PC-9 (cell line): ENCODE data around the gene OR4K5. TPM values are rescaled to one million over a fixed set of nuclear protein-coding genes. Genes with fewer than 3 reads are reported as not detected.

Experiments
- BruUV-seq: library from RNA; stranded (reverse); fragments of 400-500 nt; replicated peaks from 2 replicates; lab custom pipeline; 2021; lab: Mats Ljungman, UMichigan
- CTCF ChIA-PET: fragments of 300-600 bp; sonication (Branson Sonifier 250); formaldehyde crosslinking; loops from one replicate; lab custom pipeline; 2022; ENCODE audit warnings: antibody characterized with exemption; lab: Charles Lee
- POLR2A ChIA-PET: fragments of 300-600 bp; sonication (Branson Sonifier 250); formaldehyde crosslinking; loops from one replicate; lab custom pipeline; 2022; ENCODE audit warnings: antibody characterized with exemption; ENCODE audit not compliant: unreplicated experiment; lab: Charles Lee
- DNase-seq, 2 experiments: peaks; one replicate each; pipeline versions ENCODE4 v3.0.0 to v3.0.0-alpha.2; 2015 to 2022; ENCODE audit warnings: mixed read lengths in 1 of 2
- H2AFZ ChIP-seq: fragments of 200-600 bp; sonication (generic); 2 replicates; pipeline ENCODE4 v1.8.1; 2017; ENCODE audit warnings: antibody characterized with exemption
- H3F3A ChIP-seq: fragments of 200-600 bp; sonication (generic); 2 replicates; pipeline ENCODE4 v1.8.1; 2017; ENCODE audit warnings: antibody characterized with exemption, mild to moderate bottlenecking, low read depth; ENCODE audit not compliant: insufficient read depth
- H3K27ac ChIP-seq: fragments of 200-600 bp; sonication (generic); 2 replicates; pipeline ENCODE4 v1.6.1; 2016; ENCODE audit warnings: mixed run types
- H3K27me3 ChIP-seq: fragments of 200-600 bp; sonication (generic); 2 replicates; pipeline ENCODE4 v1.6.1; 2016; ENCODE audit warnings: low read depth, mixed run types; ENCODE audit not compliant: insufficient read depth
- H3K36me3 ChIP-seq: fragments of 200-600 bp; sonication (generic); 2 replicates; pipeline ENCODE4 v1.6.1; 2016; ENCODE audit warnings: low read depth, mixed run types
- H3K4me1 ChIP-seq: fragments of 200-600 bp; sonication (generic); replicated peaks from 2 replicates; pipeline ENCODE4 v1.6.1; 2016; ENCODE audit warnings: mixed run types; ENCODE audit not compliant: insufficient read depth
- H3K4me2 ChIP-seq: fragments of 200-600 bp; sonication (generic); 2 replicates; pipeline ENCODE4 v1.6.1; 2017; ENCODE audit warnings: mixed run types
- H3K4me3 ChIP-seq: fragments of 200-600 bp; sonication (generic); 2 replicates; pipeline ENCODE4 v1.6.1; 2016; ENCODE audit warnings: mixed run types
- H3K79me2 ChIP-seq: fragments of 200-600 bp; sonication (generic); 2 replicates; pipeline ENCODE4 v1.6.1; 2017; ENCODE audit warnings: low read depth, mixed run types
- H3K9me2 ChIP-seq: fragments of 200-600 bp; sonication (generic); 2 replicates; pipeline ENCODE4 v1.8.1; 2017; ENCODE audit warnings: mild to moderate bottlenecking; ENCODE audit not compliant: insufficient read depth
- H3K9me3 ChIP-seq: fragments of 200-600 bp; sonication (generic); 2 replicates; pipeline ENCODE4 v1.8.1; 2016; ENCODE audit warnings: low read depth; ENCODE audit not compliant: insufficient read depth
- H4K20me1 ChIP-seq: fragments of 200-600 bp; sonication (generic); 2 replicates; pipeline ENCODE4 v1.8.1; 2017; ENCODE audit not compliant: insufficient read depth
- CTCF ChIP-seq: fragments of 200-600 bp; sonication (generic); conservative IDR thresholded peaks from 2 replicates; pipeline ENCODE4 v1.6.1; 2017; ENCODE audit warnings: mixed run types, antibody characterized with exemption, mild to moderate bottlenecking, moderate library complexity
- EZH2 ChIP-seq: fragments of 200-600 bp; sonication (generic); IDR thresholded peaks from 2 replicates; pipeline ENCODE4 v1.8.0; 2017; ENCODE audit warnings: antibody characterized with exemption, low read depth
- intact Hi-C: fragments of 100-400 bp; cut with micrococcal nuclease; formaldehyde crosslinking; loops from one replicate; pipeline ENCODE4 v1.10.0; 2022; ENCODE audit not compliant: unreplicated experiment
- total RNA-seq: library from RNA; stranded (reverse); gene quantifications from 2 replicates; pipeline ENCODE4 v1.2.3, GENCODE V29; 2021

Gene OR4K5
- total RNA-seq, 1 experiment from 2014 or later: not detected

- intact Hi-C loops: no loop called here
- Histone ChIP-seq H3K27ac (no peak within 1 kb of the TSS), H3K27me3 (no peaks in the 10 kb centered on the region), H3K36me3 (no peaks in the 10 kb centered on the region), H2AFZ (no peak within 1 kb of the TSS), H3K9me3 (no peaks in the 10 kb centered on the region), H3K4me3 (no peak within 1 kb of the TSS), H3K4me2 (no peak within 1 kb of the TSS), H3K79me2 (no peaks in the 10 kb centered on the region), H3F3A (no peaks in the 10 kb centered on the region), H3K4me1 (no peaks in the 10 kb centered on the region), H3K9me2 (no peaks in the 10 kb centered on the region), H4K20me1 (no peaks in the 10 kb centered on the region)
- TF ChIP-seq EZH2: no peak
- TF ChIP-seq CTCF: no peak
- no peak for DNase-seq
- ChIA-PET CTCF (no interaction called here), POLR2A (no interaction called here)
- BruUV-seq: no TSS peak
These were observed 10.2 kb downstream of the OR4K5 start, which contains the start of gene OR4K1 for GRCh38 chr14:19930617-19931016. Gene OR4K1, plus strand, starts transcription at chr14:19930917. Its CDS starts 4,750 bp downstream, at chr14:19935667.

GRCh38 chr14:19941668-19942067 is 21.3 kb downstream of the OR4K5 start:
- H3K27me3 ChIP-seq: no peaks in the 10 kb centered on the region
- intact Hi-C loops: no loop called here
- H3F3A ChIP-seq: no peaks in the 10 kb centered on the region
- no peaks in the 10 kb centered on the region for H3K79me2 ChIP-seq
- POLR2A ChIA-PET: no interaction called here
- H4K20me1 ChIP-seq: no peaks in the 10 kb centered on the region
- no peaks in the 10 kb centered on the region for H3K9me2 ChIP-seq
- CTCF ChIA-PET: no interaction called here
- no peak overlapping the region for H3K4me3 ChIP-seq
- H3K27ac ChIP-seq: no peak overlapping the region
- DNase-seq: no peak
- H2AFZ ChIP-seq: no peak overlapping the region
- no peaks in the 10 kb centered on the region for H3K36me3 ChIP-seq
- no peaks in the 10 kb centered on the region for H3K4me1 ChIP-seq
- no TSS peak for BruUV-seq
- no peaks in the 10 kb centered on the region for H3K9me3 ChIP-seq
- H3K4me2 ChIP-seq: no peak overlapping the region
- TF ChIP-seq CTCF: no peak

GRCh38 chr14:19947413-19948090 is 27.1 kb downstream of the OR4K5 start:
- POLR2A ChIA-PET: no interaction called here
- Histone ChIP-seq H3F3A (no peaks in the 10 kb centered on the region), H3K9me2 (no peaks in the 10 kb centered on the region), H3K27ac (no peak overlapping the region), H3K4me2 (peak overlapping the region; percentile 23; the same call in 1 of the 2 replicates), H3K79me2 (no peaks in the 10 kb centered on the region), H4K20me1 (no peaks in the 10 kb centered on the region), H3K36me3 (no peaks in the 10 kb centered on the region), H2AFZ (no peak overlapping the region), H3K9me3 (no peaks in the 10 kb centered on the region), H3K4me1 (no peaks in the 10 kb centered on the region), H3K4me3 (no peak overlapping the region; the same call in 1 of the 2 replicates), H3K27me3 (no peaks in the 10 kb centered on the region)
- TF ChIP-seq CTCF (no peak), EZH2 (no peak)
- DNase-seq: no peak
- BruUV-seq: no TSS peak
- CTCF ChIA-PET: no interaction called here
- intact Hi-C loops: no loop called here
